HepG2 (cell line): ENCODE data around the gene ATG2A. TPM values are rescaled to one million over a fixed set of nuclear protein-coding genes. Genes with fewer than 3 reads are reported as not detected.

Experiments used
- CENPT ChIP-seq: sonication (generic); formaldehyde crosslinking; IDR thresholded peaks from 2 replicates; pipeline ENCODE4 v1.8.0; 2022; ENCODE audit warnings: low read depth, mild to moderate bottlenecking, moderate library complexity, missing genetic modification reagents
- EP300 ChIP-seq, 3 experiments: sonication (generic) in 1 of 3; formaldehyde crosslinking in 1 of 3; IDR thresholded peaks; 2 replicates each; pipeline versions ENCODE4 v1.5.1 to v1.6.1; 2011 to 2020; ENCODE audit warnings: low read depth in 2 of 3, low read length in 2 of 3, borderline replicate concordance in 1 of 3, improper control_type of control experiment in 1 of 3, mild to moderate bottlenecking in 1 of 3, missing genetic modification reagents in 1 of 3, moderate library complexity in 1 of 3
- HOXA5 ChIP-seq: sonication (generic); formaldehyde crosslinking; IDR thresholded peaks from 2 replicates; pipeline ENCODE4 v1.4.0; 2020; ENCODE audit warnings: missing genetic modification reagents
- KLF15 ChIP-seq: sonication (generic); formaldehyde crosslinking; IDR thresholded peaks from 2 replicates; pipeline ENCODE4 v1.8.1; 2023; ENCODE audit warnings: borderline replicate concordance, mild to moderate bottlenecking, inconsistent platforms, missing genetic modification reagents, mixed read lengths
- MAFF ChIP-seq: IDR thresholded peaks from 2 replicates; pipeline ENCODE4 v1.6.1; 2011; ENCODE audit warnings: low read depth, low read length, improper control_type of control experiment
- MAFG ChIP-seq: sonication (generic); formaldehyde crosslinking; IDR thresholded peaks from 2 replicates; pipeline ENCODE4 v1.5.1; 2020; ENCODE audit warnings: mild to moderate bottlenecking, missing genetic modification reagents
- MZF1 ChIP-seq: sonication (generic); formaldehyde crosslinking; IDR thresholded peaks from 2 replicates; pipeline ENCODE4 v1.8.1; 2023; ENCODE audit warnings: mild to moderate bottlenecking, missing genetic modification reagents, borderline replicate concordance
- NCOA1 ChIP-seq: sonication (generic); formaldehyde crosslinking; IDR thresholded peaks from 2 replicates; pipeline ENCODE4 v1.9.0; 2021; ENCODE audit warnings: missing genetic modification reagents
- RBAK ChIP-seq: sonication (generic); formaldehyde crosslinking; IDR thresholded peaks from 2 replicates; pipeline ENCODE4 v1.5.1; 2020; ENCODE audit warnings: mild to moderate bottlenecking, missing genetic modification reagents
- RERE ChIP-seq: IDR thresholded peaks from 2 replicates; pipeline ENCODE4 v1.6.1; 2016; ENCODE audit warnings: low read depth, missing genetic modification reagents, missing compliant biosample characterization
- SOX5 ChIP-seq: IDR thresholded peaks from 2 replicates; pipeline ENCODE4 v1.6.1; 2016; ENCODE audit warnings: borderline replicate concordance
- SP4 ChIP-seq: sonication (generic); formaldehyde crosslinking; IDR thresholded peaks from 2 replicates; pipeline ENCODE4 v1.8.1; 2023; ENCODE audit warnings: mild to moderate bottlenecking, missing genetic modification reagents
- TAF15 ChIP-seq: fragments of 200-400 bp; formaldehyde crosslinking; IDR thresholded peaks from one replicate; pipeline ENCODE4 v1.6.1; 2018; ENCODE audit warnings: mild to moderate bottlenecking, low read depth, low read length; ENCODE audit not compliant: poor library complexity, severe bottlenecking
- ZMYM3 ChIP-seq: sonication (generic); formaldehyde crosslinking; IDR thresholded peaks from 2 replicates; pipeline ENCODE4 v1.5.1; 2020; ENCODE audit warnings: mild to moderate bottlenecking, missing genetic modification reagents
- ZNF18 ChIP-seq: sonication (generic); formaldehyde crosslinking; IDR thresholded peaks from 2 replicates; pipeline ENCODE4 v1.8.0; 2022; ENCODE audit warnings: mild to moderate bottlenecking, missing genetic modification reagents; ENCODE audit not compliant: insufficient replicate concordance
- ZNF333 ChIP-seq: sonication (generic); formaldehyde crosslinking; IDR thresholded peaks from 2 replicates; pipeline ENCODE4 v1.4.0; 2020; ENCODE audit warnings: mild to moderate bottlenecking, missing genetic modification reagents, borderline replicate concordance
- ZNF460 ChIP-seq: sonication (generic); formaldehyde crosslinking; IDR thresholded peaks from 2 replicates; pipeline ENCODE4 v1.5.1; 2020; ENCODE audit warnings: missing genetic modification reagents, mild to moderate bottlenecking, borderline replicate concordance
- polyA plus RNA-seq, 8 experiments: library from polyadenylated mRNA; depleted of rRNA in 3 of 8; stranded (reverse) in 7 of 8; unstranded in 1 of 8; fragments of >200 nt; fragmentation: Illumina TruSeq in 4 of 8; extraction: Trizol in 4 of 8; gene quantifications; 2 replicates each; pipeline versions ENCODE4 v1.2.1 to v1.2.3, GENCODE V29; 2011 to 2016; ENCODE audit warnings: low read depth in 4 of 8, missing spikeins in 1 of 8, mixed read lengths in 1 of 8; ENCODE audit not compliant: insufficient read depth in 1 of 8
- total RNA-seq, 5 experiments: library from RNA; depleted of rRNA; stranded (reverse); fragments of >200 nt; fragmentation: Illumina TruSeq; extraction: Trizol; gene quantifications; 2 replicates each; pipeline ENCODE4 v1.2.3, GENCODE V29; 2016; ENCODE audit warnings: low read depth in 1 of 5

Gene ATG2A
- total and polyA plus RNA-seq, 2 of the 13 experiments (the other 11 are each of a cell fraction or from before 2014, with no cell fraction given), result 6.7 to 8.0 TPM

GRCh38 chr11:64887757-64888405 lies 29.1 kb downstream of the ATG2A start (continued):
- no peak for TF ChIP-seq RERE (CRISPR knock-in tag)
- no peak for TF ChIP-seq MAFG
- 0 out of 2 replicates have a peak, but pooled peaks have one; percentile 50 for TF ChIP-seq CENPT (CRISPR knock-in tag)
- peak; percentile 74 for TF ChIP-seq SP4
- no peak for TF ChIP-seq MAFF
- TF ChIP-seq KLF15 (CRISPR knock-in tag), result peak; percentile 78; the same call in 1 of the 2 replicates
- no peak for TF ChIP-seq NCOA1
- TF ChIP-seq ZMYM3 (CRISPR knock-in tag), result no peak
- TF ChIP-seq ZNF460 (CRISPR knock-in tag), result no peak
- no peak for TF ChIP-seq TAF15
- TF ChIP-seq MZF1 (CRISPR knock-in tag), result no peak
- TF ChIP-seq HOXA5 (CRISPR knock-in tag), result peak; percentile 87; the same call in 1 of the 2 replicates
- 0 out of 2 replicates have a peak, but pooled peaks have one; percentile 68 for TF ChIP-seq ZNF333 (CRISPR knock-in tag)
- TF ChIP-seq EP300 (IDR thresholded peaks at IDR 0.05; ENCODE audit: low read depth in 2 of 2, low read length in 2 of 2), result 0 out of 4 replicates have a peak, but pooled peaks of 1 of the 2 experiments have one; percentile 2
- no peak for TF ChIP-seq EP300 (CRISPR knock-in tag; IDR thresholded peaks at IDR 0.05; ENCODE audit: borderline replicate concordance)
- peak; percentile 43; the same call in 1 of the 2 replicates for TF ChIP-seq SOX5 (CRISPR knock-in tag)
- TF ChIP-seq ZNF18 (CRISPR knock-in tag), result no peak
- TF ChIP-seq RBAK (CRISPR knock-in tag), result no peak
